Ovary (tissue), 9 donors: ENCODE measurements around the gene HPCAL1. TPM values are rescaled to one million over a fixed set of nuclear protein-coding genes. Genes with fewer than 3 reads are reported as not detected.

Source experiments
- DNase-seq, 5 donors: peaks; one replicate each; pipeline ENCODE4 v3.0.0-alpha.2; 2019 to 2020
- H3K27ac ChIP-seq, 2 donors: fragments of 200-600 bp; one replicate each; pipeline versions ENCODE4 v1.5.1 to v1.8.0; 2019 to 2022
- H3K27me3 ChIP-seq: fragments of 200-600 bp; one replicate; pipeline ENCODE4 v1.8.0; 2022
- H3K36me3 ChIP-seq: fragments of 200-600 bp; sonication (generic); one replicate; pipeline ENCODE4 v1.5.1; 2019
- H3K4me1 ChIP-seq: one replicate; pipeline ENCODE4 v1.8.1; 2013; ENCODE audit warnings: mild to moderate bottlenecking, moderate library complexity; ENCODE audit not compliant: insufficient read depth
- H3K4me3 ChIP-seq: fragments of 200-600 bp; sonication (generic); one replicate; pipeline ENCODE4 v1.5.1; 2017
- H3K9me3 ChIP-seq, 2 donors: fragments of 200-600 bp in 1 of 2; sonication (generic) in 1 of 2; one replicate each; pipeline versions ENCODE4 v1.5.1 to v1.8.1; 2013 to 2019; ENCODE audit warnings: mild to moderate bottlenecking in 1 of 2, moderate library complexity in 1 of 2
- EP300 ChIP-seq: sonication (generic); formaldehyde crosslinking; IDR thresholded peaks from one replicate; pipeline ENCODE4 v1.6.1; 2017; ENCODE audit warnings: antibody characterized with exemption
- POLR2A ChIP-seq: fragments of 450-650 bp; IDR thresholded peaks from one replicate; pipeline ENCODE4 v1.6.1; 2017; ENCODE audit warnings: antibody characterized with exemption, mild to moderate bottlenecking, moderate library complexity
- WGBS, 3 donors: extraction: QIAGEN DNeasy Blood & Tissue Kit in 1 of 3; methylation state at CpG; one replicate each; pipeline versions ENCODE4 v1.1.5 to v1.1.7; 2013 to 2017; 5-methylcytosine and 5-hydroxymethylcytosine counted together
- intact Hi-C, 4 donors: fragments of 100-400 bp; cut with DNase I; formaldehyde crosslinking; loops; one replicate each; pipeline versions ENCODE4 v1.11.0 to v1.15.1; 2022 to 2023
- polyA plus RNA-seq, 2 donors: library from polyadenylated mRNA; stranded (reverse); fragments of 200-250 nt in 1 of 2; fragments of 350-450 nt in 1 of 2; fragmentation: Illumina TruSeq in 1 of 2; extraction: RNeasy Lipid Tissue Mini Kit (QIAGEN cat#74804) in 1 of 2; gene quantifications; one replicate each; pipeline ENCODE4 v1.2.3, GENCODE V29; 2013 to 2014
- total RNA-seq, 7 donors: library from RNA; depleted of rRNA in 2 of 7; stranded (reverse); fragments of >200 nt in 2 of 7; fragmentation: NEBNext Ultra II Directional in 3 of 7; extraction: Animal tissue kit (Norgen Biotek cat#: 25700) in 3 of 7; gene quantifications; one replicate each; pipeline versions ENCODE4 v1.1.0 to v1.2.4, GENCODE V29; 2016 to 2023
- TF ChIP-seq, protein P1 (sequence below), 3 donors: fragments of 450-650 bp in 2 of 3; fragments of 200-600 bp in 1 of 3; IDR thresholded peaks; one replicate each; pipeline versions ENCODE4 v1.5.1 to v1.8.0; 2016 to 2022; ENCODE audit warnings: antibody characterized with exemption in 3 of 3, mild to moderate bottlenecking in 1 of 3
- donor health status: DM: no; HTN: no; CAD: no; lungs with moderate emphysema.
- donor health status: DM: no; HTN: no; CAD: no.
- donor health status: Bipolar disorder and iron deficiency.
- donor health status: DM: yes; HTN: yes; CAD: no.
- donor health status: DM: no; HTN: no; CAD: no.
- donor health status: DM: yes; HTN: yes; CAD: no.

The HPCAL1 gene
- total and polyA plus RNA-seq, 9 donors = 11.4 to 69.5 (median 18.5) TPM

DNA sequence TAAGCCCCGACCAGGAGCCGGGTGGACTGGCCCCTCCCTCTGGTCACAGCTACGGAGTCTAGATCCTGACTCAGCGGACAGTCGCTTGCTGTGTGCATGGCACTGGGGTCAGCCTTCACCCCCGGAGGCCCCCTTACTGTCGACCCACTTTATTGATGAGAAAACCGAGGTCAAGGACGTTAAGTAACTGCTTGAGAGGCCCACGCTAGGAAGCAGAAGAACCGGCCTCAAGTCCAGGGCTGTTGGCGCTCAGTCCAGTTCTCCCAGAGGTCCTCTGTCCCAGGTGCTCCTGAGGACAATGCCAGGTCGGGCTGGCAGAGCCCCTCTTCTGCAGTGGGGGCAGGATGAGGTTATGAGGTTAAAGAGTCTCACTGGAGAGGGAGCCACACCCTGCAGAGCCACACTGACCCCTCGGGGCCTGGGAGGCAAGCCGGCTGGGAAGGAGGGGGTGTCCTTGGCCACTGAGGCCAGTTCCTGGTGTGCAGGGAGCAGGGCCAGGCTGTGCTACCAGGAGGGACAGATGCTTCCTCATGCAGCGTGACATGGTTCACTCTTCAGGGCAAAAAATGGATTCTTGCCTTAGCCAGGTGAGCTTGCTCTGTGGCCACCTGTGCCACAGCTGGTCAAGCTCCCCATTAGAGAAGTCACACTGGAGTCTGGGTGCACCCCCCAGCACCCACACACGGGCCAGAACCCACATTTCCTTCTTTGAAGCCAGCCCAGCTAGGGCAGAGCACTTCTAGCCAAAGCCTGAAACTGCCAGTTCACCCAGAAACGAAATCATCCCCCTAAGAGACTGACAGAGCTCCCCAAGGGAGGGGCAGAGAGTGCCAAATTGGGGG is 47.3 kb upstream of the HPCAL1 start:
- Histone ChIP-seq H3K9me3 (no peaks in the 10 kb centered on the region), H3K27me3 (no peaks in the 10 kb centered on the region), H3K4me1 (no peaks in the 10 kb centered on the region), H3K27ac (no peak overlapping the region), H3K4me3 (no peak overlapping the region), H3K36me3 (no peaks in the 10 kb centered on the region)
- WGBS, 3 donors = 69 to 76% (median 70%) methylated on average over 18 of the region's 18 CpGs
- no peak for DNase-seq
- intact Hi-C loops = no loop called here
- TF ChIP-seq, protein P1, sequence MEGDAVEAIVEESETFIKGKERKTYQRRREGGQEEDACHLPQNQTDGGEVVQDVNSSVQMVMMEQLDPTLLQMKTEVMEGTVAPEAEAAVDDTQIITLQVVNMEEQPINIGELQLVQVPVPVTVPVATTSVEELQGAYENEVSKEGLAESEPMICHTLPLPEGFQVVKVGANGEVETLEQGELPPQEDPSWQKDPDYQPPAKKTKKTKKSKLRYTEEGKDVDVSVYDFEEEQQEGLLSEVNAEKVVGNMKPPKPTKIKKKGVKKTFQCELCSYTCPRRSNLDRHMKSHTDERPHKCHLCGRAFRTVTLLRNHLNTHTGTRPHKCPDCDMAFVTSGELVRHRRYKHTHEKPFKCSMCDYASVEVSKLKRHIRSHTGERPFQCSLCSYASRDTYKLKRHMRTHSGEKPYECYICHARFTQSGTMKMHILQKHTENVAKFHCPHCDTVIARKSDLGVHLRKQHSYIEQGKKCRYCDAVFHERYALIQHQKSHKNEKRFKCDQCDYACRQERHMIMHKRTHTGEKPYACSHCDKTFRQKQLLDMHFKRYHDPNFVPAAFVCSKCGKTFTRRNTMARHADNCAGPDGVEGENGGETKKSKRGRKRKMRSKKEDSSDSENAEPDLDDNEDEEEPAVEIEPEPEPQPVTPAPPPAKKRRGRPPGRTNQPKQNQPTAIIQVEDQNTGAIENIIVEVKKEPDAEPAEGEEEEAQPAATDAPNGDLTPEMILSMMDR (IDR thresholded peaks at IDR 0.05) = no peak
- no peak for TF ChIP-seq POLR2A
- TF ChIP-seq EP300 = no peak

DNA sequence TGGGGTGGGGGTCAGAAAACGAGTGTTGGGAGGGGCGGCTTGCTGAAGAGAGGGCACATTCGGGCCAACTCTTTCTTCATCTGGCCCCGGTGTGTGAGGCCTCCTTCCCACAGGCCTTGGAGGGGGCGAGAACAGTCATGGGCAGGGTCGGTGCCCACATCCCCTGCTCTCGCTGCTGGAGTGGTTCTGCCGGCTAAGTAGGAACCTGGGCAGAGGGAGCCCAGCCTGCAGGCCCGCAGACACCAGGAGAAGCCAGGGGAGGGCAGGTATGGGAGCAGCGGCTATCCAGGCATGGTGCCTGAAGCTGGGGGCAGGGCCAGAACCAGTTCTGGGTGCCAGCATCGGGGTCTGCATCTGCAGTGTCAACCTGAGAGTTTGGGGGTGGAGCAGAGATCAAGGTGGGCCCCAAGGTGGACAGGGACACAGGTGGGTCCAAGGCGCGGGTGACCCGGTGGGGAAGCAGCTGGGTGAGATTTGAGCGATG is 46.6 kb upstream of the HPCAL1 start:
- Histone ChIP-seq H3K27ac (no peak overlapping the region), H3K36me3 (no peaks in the 10 kb centered on the region), H3K4me1 (no peaks in the 10 kb centered on the region), H3K27me3 (no peaks in the 10 kb centered on the region), H3K9me3 (no peaks in the 10 kb centered on the region), H3K4me3 (no peak overlapping the region)
- 70 to 82% (median 81%) methylated on average over 14 to 15 of the region's 15 CpGs for WGBS, 3 donors
- no peak for DNase-seq
- TF ChIP-seq EP300 = no peak
- TF ChIP-seq, protein P1 (IDR thresholded peaks at IDR 0.05) = no peak
- TF ChIP-seq POLR2A = no peak
- intact Hi-C loops = no loop called here

DNA sequence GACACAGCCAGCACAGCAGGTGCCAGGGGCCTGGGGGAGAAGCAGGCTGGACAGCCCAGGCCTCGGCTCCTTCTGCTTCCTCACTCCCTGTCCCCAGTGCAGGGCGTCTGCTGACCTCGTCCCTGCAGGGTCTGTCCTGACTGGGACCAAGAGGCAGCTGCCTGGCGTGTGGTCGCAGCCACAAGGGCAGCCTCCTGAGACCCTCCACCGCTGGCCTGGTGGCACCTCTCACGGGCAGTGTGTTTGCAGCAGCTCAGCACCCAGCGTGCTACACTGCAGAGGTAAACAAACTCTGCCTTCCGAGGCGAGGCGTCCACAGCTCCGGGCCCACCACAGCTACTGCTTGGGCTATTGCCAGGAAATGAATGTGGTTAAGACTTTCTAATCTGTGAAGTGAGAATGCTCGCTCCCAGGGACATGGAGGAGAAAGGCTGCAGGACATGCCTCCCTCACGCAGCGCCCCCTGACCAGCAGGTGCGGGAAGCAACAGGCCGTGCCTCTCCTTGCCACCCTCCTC is 46.1 kb upstream of the HPCAL1 start:
- H3K27ac ChIP-seq = no peak overlapping the region
- DNase-seq = peak in 1 of 5 donors; percentile 10
- H3K9me3 ChIP-seq = no peaks in the 10 kb centered on the region
- H3K4me1 ChIP-seq = no peaks in the 10 kb centered on the region
- no peaks in the 10 kb centered on the region for H3K27me3 ChIP-seq
- intact Hi-C loops = no loop called here
- TF ChIP-seq EP300 = no peak
- no peak for TF ChIP-seq POLR2A
- TF ChIP-seq, protein P1 (IDR thresholded peaks at IDR 0.05) = no peak
- 62 to 83% (median 68%) methylated on average over 11 to 17 of the region's 17 CpGs for WGBS, 3 donors
- H3K4me3 ChIP-seq = no peak overlapping the region
- H3K36me3 ChIP-seq = no peaks in the 10 kb centered on the region

DNA sequence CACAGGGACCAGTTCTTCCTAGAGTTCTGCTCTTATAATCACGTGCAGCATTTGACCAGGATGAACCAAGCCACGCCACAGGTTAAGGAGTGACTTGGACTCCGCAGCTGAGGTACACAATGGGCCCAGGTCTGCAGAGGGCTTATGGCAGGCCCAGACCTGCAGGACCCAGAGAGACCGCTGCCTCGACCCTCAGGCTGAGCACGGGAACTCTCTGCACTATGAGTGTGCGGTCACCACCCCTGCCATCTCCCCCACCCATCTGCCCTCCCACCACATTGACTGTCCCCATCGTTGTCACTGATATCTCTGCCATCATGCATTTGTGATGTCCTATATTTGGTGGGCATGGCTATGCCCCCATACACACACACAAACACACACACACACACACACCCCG is 45.7 kb upstream of the HPCAL1 start:
- DNase-seq = peak in 1 of 5 donors; percentile 13
- Histone ChIP-seq H3K4me1 (no peaks in the 10 kb centered on the region), H3K27ac (no peak overlapping the region), H3K27me3 (no peaks in the 10 kb centered on the region), H3K36me3 (no peaks in the 10 kb centered on the region), H3K4me3 (no peak overlapping the region), H3K9me3 (no peaks in the 10 kb centered on the region)
- intact Hi-C loops = no loop called here
- 86 to 96% (median 93%) methylated on average over 9 of the region's 9 CpGs for WGBS, 3 donors
- TF ChIP-seq EP300 = no peak
